Stimulated activated naive CD4-positive, alpha-beta T cell (primary cell): ENCODE data around the gene NPB.

Source experiments
- DNase-seq, 6 experiments: peaks; one replicate each; lab custom pipeline; 2025; lab: John Stamatoyannopoulos, UW

Gene NPB

DNA sequence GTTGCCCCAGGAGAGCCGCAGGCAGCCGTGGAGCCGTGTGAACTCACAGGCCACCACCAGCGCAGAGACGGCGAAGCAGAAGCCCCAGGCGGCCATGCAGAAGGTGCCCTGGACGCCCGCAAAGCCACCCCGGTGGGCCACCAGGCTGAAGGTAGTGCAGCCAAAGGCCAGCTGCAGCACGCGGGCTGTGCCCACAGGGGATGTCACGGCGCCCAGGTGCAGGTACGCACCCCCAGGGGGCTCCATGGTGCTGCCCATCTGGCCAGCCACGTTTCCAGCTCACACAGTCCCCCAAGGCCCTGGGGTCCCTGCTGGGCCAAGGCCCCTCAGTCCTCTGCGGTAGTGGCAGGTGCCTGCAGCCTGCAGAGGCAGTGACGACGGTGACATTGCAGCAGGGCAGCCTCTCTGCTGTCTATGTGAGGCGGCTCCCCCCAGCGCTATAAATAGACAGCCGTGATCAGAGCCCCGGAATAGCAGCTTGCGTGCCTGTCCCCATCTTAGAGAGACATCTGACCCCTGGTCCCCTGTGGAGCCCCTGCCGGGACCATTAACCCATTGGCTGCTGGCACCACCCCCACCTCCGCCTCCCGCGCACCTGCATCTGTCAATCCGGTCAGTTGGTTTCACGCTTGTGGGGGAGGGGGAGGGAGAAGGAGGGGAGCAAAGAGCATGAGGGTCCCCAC is 39.6 kb downstream of the NPB start:
- DNase-seq: no peak

DNA sequence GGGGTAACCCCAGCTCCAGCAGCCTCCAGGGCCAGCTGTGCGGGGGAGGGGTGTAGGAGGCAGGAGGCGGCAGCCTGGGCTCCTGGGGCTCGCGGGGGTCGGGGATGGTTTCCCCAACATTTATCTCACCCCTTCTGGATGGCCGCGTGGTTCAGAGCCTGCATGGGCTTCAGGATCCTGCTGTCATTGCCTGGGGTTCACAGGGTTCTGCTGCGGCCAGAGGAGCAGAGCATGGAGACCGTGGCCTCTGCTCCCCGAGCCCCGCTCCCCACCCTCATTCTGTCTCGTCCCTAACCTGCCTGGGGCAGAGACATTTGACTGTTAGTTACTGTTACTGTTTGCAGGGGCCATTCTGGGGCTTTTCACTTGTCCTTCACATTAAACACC is 40.1 kb downstream of the NPB start:
- DNase-seq: no peak

- DNase-seq: no peak
These were observed 42.8 kb downstream of the NPB start for GRCh38 chr17:81944858-81945257.

DNA sequence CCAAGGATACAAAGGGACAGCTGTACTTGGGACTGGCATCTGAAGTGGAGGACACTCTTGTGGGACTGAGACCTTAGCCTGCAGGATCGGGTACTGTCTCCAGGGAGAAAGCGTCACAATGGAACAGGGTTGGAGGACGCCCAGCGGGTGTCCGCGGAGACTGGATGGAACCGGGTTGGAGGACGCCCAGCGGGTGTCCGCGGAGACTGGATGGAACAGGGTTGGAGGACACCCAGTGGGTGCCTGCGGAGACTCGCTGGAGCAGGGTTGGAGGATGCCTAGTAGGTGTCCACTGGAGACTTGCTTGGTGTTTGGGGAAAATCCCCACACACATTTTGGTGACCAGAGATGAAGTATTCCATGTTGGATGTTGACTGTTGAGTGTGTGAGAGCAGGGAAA is 45.2 kb downstream of the NPB start, which contains the start of gene MYADML2:
Gene MYADML2 (minus strand): TSS at position 45 of the 400 bp plus-strand sequence. CDS start 5,492 bp downstream, outside the sequence.
- DNase-seq: no peak

DNA sequence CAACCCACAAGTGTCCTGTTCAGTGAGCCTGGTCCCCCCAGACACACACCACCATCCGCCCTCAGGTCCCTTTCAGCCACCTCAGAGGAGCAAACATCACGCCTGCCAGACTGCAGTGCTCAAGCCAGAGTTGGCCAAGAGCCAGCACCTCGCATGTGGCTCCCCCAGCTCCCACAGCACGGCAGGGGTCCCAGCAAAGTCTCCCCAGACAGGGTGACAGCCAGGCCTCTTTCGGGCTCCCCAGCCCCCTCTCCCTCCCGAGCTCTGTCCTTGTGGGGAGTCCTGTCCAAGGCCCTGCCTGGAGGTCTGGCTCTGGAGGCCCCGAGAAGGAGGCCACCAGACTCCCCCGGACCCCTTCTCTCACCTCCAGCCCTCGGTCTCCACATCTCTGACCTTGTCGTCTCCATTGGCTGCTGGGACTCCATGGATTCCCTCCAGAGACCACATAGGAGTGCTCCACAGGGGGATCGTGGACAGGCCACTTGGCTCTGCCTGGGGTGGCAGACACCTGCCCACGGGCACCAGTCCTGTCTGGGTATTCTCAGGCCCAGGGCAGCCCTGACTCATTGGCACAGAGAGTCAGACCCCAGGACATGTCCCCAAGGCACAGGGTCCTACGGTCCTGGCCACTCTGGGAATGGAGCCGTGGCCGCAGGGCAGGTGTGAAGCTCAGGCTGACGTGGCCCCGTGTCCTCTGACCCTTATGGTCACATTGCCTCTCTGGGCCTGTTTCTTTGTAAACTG is 46.8 kb downstream of the NPB start:
- no peak for DNase-seq

DNA sequence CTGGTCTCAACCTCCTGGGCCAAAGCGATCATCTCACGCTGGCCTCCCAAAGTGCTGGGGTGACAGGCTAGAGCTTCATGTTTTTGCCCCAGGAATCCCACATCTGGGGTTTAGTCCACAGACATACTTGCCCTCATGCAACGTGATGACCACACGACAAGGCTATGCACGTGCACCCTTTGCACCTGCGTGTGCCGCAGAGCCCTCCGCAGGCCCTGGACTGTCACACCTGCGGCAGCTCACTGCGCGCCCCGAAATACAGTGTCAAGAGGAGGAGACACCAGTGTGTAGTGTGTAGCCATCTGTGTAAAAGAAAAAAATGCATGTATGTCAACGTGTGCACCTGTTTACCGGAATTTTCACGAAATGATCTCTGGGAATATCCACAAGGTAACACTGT is 48.5 kb downstream of the NPB start:
- no peak for DNase-seq

DNA sequence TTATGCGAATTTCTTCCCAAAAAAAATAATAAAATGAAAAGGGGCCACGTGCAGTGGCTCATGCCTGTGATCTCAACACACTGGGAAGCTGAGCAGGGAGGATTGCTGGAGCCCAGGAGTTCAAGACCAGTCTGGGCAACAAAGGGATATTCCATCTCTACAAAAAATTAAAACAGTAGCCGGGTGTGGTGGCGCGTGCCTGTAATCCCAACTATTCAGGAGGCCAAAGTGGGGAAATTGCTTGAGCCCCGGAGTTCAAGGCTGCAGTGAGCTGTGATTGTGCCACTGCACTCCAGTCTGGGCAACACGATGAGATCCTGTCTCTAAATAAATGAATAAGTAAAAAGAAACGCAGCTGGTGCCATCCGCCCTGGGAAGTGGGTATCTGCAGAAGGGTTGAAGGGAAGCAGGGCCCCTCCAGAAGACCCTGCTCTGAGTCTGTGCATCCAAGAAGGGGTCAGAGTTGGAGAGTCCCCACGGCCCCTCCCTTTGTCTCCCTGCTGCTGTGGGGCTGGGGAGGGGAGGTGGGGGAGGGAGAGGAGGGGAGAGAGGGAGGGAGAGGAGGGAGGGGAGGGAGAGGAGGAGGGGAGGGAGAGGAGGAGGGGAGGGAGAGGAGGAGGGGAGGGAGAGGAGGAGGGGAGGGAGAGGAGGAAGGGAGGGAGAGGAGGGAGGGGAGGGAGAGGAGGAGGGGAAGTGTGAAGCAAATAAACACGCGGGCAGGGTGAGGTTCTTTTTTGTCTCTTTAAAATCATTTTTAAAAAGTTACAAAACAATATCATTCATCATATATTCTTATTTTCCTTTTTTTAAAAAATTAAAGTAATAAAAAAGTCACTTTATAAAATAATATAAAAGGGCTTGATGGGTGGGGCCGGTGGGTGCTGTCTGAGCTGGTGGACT is 50.0 kb downstream of the NPB start:
- DNase-seq: no peak
